GM18526 (cell line): ENCODE data around the gene TGFBR3L.

Source experiments
- POLR2A ChIP-seq: IDR thresholded peaks from 3 replicates; pipeline ENCODE4 v1.6.1; 2011; ENCODE audit not compliant: insufficient read length; ENCODE audit errors: extremely low read depth

Gene TGFBR3L

GRCh38 chr19:7908078-7908699 is 6.4 kb upstream of the TGFBR3L start:
- no peak for TF ChIP-seq POLR2A

DNA sequence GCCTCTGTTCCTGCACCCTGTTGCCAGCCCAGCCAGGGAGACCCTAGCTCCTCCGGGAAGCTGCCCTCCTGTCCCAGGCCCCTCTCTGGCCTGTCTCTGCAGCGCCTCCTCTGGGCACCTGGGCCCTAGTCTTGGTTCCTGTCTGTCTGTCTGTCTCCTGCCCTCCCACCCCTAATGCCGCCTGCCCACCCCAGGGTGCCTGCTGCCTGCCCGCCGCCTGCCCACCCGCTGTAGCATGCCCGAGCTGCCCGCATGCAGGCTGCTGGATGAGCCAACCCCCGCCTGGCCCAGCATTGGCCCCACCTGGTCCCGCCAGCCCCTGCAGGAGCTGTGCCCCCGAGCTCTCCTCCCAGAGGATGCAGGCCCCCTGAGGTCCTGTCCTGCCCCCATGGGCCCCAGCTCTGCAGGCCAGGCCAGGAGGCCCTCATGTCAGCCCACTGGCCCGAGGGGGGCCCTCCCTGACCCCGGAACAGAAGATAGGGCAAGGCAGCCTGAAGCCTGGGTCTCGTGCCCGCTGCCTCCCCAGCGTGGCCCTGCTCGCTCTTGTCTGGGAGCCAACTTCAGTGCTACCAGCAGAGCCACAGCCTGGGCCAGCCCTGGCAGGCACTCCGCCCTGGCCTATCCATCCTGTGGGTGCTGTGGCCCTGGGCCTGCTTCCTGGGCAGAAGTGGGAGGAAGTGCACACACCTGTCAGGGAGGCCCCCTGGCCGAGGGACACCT is 5.7 kb upstream of the TGFBR3L start:
- TF ChIP-seq POLR2A: no peak

DNA sequence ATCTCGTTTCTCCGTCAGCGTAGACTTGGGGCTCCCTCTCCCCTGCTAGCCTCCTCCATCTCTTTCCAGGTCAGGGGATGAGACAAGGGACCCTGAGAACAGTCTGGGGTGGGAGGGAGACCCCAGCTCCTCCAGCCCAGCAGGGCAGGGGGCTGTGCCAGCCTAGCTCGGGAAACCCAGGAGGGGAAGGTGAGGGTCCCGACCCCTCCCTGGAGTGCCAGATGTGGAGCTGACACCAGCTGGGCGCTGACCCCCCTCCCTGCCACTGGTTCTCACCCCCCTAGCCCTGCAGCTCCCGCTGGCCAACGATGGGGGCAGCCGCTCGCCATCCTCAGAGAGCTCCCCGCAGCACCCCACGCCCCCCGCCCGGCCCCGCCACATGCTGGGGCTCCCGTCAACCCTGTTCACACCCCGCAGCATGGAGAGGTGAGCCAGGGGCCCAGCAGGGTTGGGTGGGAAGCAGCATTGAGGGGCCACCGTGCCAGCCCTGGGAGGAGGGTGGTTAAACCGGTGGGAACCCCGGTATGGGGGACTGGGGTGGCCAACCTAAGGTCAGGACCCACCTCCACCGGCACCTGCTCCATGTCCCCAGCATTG is 5.1 kb upstream of the TGFBR3L start:
- TF ChIP-seq POLR2A: no peak

DNA sequence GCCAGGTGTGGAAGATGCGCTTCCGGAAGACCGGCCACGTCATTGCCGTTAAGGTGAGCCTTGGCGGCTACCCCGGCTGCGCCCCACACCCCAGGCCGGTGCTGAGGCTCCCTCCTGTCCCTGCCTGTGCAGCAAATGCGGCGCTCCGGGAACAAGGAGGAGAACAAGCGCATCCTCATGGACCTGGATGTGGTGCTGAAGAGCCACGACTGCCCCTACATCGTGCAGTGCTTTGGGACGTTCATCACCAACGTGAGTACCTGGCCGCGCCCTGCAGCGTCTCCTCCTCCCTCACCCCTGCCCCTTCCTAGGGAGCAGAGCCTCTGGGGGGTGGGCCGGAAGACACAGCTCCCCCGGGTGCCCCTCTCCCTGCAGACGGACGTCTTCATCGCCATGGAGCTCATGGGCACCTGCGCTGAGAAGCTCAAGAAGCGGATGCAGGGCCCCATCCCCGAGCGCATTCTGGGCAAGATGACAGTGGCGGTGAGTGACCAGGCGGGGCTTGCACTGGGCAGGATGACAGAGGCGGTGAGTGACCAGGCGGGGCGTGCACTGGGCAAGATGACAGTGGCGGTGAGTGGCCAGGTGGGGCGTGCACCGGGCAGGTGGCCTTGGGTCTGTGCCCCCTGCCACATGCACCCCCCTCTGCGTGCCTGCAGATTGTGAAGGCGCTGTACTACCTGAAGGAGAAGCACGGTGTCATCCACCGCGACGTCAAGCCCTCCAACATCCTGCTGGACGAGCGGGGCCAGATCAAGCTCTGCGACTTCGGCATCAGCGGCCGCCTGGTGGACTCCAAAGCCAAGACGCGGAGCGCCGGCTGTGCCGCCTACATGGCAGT is 4.1 kb upstream of the TGFBR3L start:
- no peak for TF ChIP-seq POLR2A

DNA sequence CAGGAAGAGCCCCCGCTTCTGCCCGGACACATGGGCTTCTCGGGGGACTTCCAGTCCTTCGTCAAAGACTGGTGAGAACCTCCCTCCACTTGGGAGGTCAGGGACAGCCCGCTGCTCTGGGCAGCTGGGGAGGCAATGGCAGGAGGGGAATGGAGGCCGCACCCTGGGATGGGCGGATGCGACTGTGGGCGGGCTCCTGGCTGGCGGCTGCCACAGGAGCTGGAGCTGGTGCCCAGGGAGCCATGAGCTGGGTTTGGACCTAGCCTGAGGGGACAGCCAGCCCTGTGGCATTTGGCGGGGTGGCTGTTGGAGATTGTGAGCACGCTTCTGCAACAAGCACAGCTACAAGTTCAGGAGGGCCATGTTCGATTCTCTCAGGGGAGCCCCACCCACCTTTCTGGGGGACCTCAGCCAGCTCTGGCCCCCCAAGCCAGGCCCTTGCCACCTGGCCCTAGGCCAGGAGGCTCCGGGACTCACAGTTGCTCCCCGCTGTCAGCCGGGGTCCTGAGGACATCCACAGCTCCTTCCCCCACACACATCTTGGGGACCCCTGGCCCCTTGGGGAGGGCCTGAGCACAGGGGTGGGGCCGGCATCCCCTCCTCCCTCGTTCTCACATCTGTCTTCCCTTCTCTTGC is 3.0 kb upstream of the TGFBR3L start:
- no peak for TF ChIP-seq POLR2A

- TF ChIP-seq POLR2A: no peak
These were observed 2.4 kb upstream of the TGFBR3L start for GRCh38 chr19:7912144-7912696.

- TF ChIP-seq POLR2A: no peak
These were observed 1.7 kb upstream of the TGFBR3L start for GRCh38 chr19:7912697-7913564.

DNA sequence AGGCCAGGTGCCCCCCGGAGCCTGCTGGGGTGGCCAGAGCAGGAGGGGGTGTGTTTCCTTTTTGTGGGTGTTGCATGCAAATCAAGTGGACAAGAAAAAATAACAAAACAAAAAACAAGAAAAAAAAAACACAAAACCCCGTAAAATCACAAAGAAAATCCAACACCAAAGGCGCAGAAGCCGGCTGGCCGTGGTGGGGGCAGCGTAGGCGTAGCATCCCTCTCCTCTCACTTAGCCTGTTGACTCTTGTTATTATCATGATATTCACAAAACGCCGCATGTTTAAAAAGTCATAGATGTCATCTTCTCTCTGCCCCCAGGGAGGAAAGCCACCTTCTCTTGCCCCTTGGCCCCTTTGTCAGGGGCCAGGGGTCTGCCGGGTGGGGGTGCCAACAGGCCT is 978 bp upstream of the TGFBR3L start:
- no peak for TF ChIP-seq POLR2A

- no peak for TF ChIP-seq POLR2A
These were observed 531 bp upstream of the TGFBR3L start for GRCh38 chr19:7914099-7914498.

DNA sequence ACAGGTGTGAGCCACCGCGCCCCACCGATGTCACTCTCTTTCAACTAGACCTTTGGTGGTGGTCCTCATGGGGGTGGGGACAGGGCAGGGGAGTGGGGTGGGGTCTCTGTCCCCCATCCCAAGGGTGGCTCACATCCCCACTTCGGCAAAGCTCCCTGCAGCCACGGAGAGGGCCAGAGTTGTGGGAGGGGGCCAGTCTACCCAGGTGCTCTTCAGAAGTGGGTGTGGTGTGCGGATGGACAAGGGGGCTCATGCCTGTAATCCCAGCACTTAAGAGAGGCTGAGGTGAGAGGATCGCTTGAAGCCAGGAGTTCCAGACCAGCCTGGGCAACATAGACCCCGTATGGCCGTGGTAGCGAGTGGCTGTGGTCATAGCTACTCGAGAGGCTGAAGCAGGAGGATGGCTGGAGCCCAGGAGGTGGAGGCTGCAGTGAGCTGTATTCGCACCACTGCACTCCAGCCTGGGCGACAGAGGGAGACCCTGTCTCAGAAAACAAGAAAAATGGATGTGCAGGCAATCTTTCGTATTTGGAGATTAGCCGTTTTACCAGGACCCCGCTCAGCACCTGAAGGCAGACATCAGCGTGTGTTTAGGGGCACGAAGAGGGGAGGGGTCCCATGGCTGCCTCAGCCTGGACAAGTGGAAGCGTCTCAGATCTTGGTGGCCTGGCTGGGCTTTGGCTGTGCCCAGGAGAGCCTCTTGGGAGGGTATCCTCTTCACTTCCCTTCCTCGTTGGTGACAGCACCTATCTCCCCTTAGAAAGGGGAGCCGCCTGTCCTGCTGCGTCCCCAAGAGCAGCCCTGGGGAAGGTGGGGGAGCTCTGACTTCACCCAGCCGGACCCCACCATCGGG is 846 bp downstream of the TGFBR3L start:
- TF ChIP-seq POLR2A: no peak

- no peak for TF ChIP-seq POLR2A
These were observed 1.7 kb downstream of the TGFBR3L start for GRCh38 chr19:7916103-7916954.

- TF ChIP-seq POLR2A: no peak
These were observed 2.3 kb downstream of the TGFBR3L start for GRCh38 chr19:7916955-7917266.
